Tibial nerve (tissue), 4 donors: ENCODE data around the gene TMEM219.

Experiments
- EP300 ChIP-seq, 2 donors: sonication (generic); formaldehyde crosslinking; IDR thresholded peaks; one replicate each; pipeline ENCODE4 v1.6.1; 2017; ENCODE audit warnings: antibody characterized with exemption in 2 of 2, mild to moderate bottlenecking in 1 of 2
- POLR2A ChIP-seq, 2 donors: fragments of 450-650 bp; IDR thresholded peaks; one replicate each; pipeline ENCODE4 v1.6.1; 2017; ENCODE audit warnings: antibody characterized with exemption in 2 of 2, mild to moderate bottlenecking in 2 of 2, moderate library complexity in 2 of 2
- TF ChIP-seq, protein P1 (sequence below), 5 experiments: fragments of 200-600 bp in 3 of 5; fragments of 450-650 bp in 2 of 5; sonication (generic) in 3 of 5; IDR thresholded peaks; one replicate each; pipeline ENCODE4 v1.5.1; 2016 to 2019; ENCODE audit warnings: antibody characterized with exemption in 5 of 5, mild to moderate bottlenecking in 3 of 5, moderate library complexity in 2 of 5

DNA sequence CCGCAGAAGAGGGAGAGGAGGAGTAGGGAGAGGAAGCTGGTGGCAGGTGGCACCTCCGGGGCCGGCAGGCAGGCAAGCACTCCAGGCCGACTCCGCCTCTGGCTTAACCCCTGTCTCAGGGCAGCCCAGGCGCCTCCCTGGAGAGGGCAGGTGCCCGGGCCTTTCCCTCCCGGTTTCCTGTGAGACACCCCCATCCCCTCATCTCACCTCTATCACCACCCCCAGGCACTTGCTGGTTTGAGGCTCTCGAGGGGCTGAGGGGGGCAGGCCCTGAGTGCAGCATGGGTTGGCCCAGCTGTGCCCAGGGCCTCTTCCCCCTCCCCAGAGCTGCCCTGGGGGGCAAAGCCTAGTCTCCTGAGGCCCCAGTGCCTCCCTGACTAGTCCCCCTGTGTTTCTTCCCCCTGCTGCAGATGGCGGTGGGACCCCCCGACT, 42.9 kb downstream of the TMEM219 start:
- TF ChIP-seq, protein P1, sequence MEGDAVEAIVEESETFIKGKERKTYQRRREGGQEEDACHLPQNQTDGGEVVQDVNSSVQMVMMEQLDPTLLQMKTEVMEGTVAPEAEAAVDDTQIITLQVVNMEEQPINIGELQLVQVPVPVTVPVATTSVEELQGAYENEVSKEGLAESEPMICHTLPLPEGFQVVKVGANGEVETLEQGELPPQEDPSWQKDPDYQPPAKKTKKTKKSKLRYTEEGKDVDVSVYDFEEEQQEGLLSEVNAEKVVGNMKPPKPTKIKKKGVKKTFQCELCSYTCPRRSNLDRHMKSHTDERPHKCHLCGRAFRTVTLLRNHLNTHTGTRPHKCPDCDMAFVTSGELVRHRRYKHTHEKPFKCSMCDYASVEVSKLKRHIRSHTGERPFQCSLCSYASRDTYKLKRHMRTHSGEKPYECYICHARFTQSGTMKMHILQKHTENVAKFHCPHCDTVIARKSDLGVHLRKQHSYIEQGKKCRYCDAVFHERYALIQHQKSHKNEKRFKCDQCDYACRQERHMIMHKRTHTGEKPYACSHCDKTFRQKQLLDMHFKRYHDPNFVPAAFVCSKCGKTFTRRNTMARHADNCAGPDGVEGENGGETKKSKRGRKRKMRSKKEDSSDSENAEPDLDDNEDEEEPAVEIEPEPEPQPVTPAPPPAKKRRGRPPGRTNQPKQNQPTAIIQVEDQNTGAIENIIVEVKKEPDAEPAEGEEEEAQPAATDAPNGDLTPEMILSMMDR (IDR thresholded peaks at IDR 0.05) = no peak
- TF ChIP-seq POLR2A (IDR thresholded peaks at IDR 0.05) (no peak), EP300 (IDR thresholded peaks at IDR 0.05) (no peak)
